ENCODE data around the gene OPN4. TPM values are rescaled to one million over a fixed set of nuclear protein-coding genes. Genes with fewer than 3 reads are reported as not detected.
"Not testable (repeated sequence)": the region's sequence is repeated elsewhere in the genome, so short reads cannot be mapped to it uniquely, and the experiment has no call there.

The OPN4 gene
- total RNA-seq, 2 donors from 2014 or later: not detected

DNA sequence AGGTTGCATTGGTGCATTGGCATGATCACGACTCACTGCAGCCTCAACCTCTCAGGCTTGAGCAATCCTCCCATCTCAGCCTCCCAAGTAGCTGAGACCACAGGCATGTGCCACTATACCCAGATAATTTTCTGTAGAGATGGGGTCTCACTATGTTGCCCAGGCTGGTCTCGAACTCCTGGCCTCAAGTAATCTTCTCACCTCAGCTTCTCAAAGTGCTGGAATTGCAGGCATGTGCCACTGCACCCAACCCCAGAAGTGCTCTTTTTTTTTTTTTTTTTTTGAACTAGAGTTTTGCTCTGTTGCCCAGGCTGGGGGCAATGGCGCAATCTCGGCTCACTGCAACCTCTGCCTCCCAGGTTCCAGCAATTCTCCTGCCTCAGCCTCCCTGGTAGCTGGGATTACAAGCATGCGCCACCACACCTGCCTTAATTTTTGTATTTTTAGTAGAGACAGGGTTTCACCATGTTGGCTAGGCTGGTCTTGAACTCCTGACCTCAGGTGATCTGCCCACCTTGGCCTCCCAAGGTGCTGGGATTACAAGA is 8.7 kb upstream of the OPN4 start:
- intact Hi-C loops (cut with DNase I): not testable (repeated sequence)
- peak; percentile 28 for DNase-seq (ENCODE audit: low spot score)

GRCh38 chr10:86646532-86646931 is 7.8 kb upstream of the OPN4 start:
- peak; percentile 50 for DNase-seq (ENCODE audit: low spot score)
- intact Hi-C loops (cut with DNase I): no loop called here

DNA sequence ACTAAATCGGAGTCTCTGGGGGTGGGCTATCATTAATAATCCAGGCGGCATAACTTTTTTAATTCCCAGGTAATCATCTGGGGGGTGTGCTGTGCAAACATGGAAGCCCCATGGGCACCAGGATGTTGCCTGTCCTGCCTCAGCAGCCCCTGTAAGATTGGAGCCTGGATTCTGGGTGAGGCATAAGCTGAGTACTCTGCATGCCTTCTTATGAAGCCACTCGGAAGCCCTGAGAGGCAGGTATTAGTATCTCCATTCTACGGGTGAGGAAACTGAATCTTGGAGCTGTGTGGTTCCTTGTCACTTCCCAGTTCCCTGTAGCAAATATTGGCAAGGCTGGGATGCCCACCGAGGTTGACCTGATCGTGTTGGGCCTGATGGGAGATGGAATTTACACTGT is 7.4 kb upstream of the OPN4 start:
- intact Hi-C loops (cut with DNase I): no loop called here
- DNase-seq (ENCODE audit: low spot score): no peak

GRCh38 chr10:86647773-86648703 is 6.3 kb upstream of the OPN4 start:
- intact Hi-C loops (cut with DNase I): no loop called here
- DNase-seq (ENCODE audit: low spot score): peak; percentile 73

- DNase-seq (ENCODE audit: low spot score): peak; percentile 89
- intact Hi-C loops (cut with DNase I): no loop called here
These were observed 5.5 kb upstream of the OPN4 start for GRCh38 chr10:86648704-86649427.

- peak; percentile 62 for DNase-seq (ENCODE audit: low spot score)
- intact Hi-C loops (cut with DNase I): no loop called here
These were observed 4.7 kb upstream of the OPN4 start for GRCh38 chr10:86649471-86650150.

- intact Hi-C loops (cut with DNase I): no loop called here
- peak; percentile 59 for DNase-seq (ENCODE audit: low spot score)
These were observed 4.2 kb upstream of the OPN4 start for GRCh38 chr10:86650151-86650550.

- DNase-seq (ENCODE audit: low spot score): peak; percentile 58
- intact Hi-C loops (cut with DNase I): no loop called here
These were observed 3.3 kb upstream of the OPN4 start for GRCh38 chr10:86651021-86651471.

GRCh38 chr10:86651631-86652331 is 2.6 kb upstream of the OPN4 start:
- DNase-seq (ENCODE audit: low spot score): peak; percentile 72

DNA sequence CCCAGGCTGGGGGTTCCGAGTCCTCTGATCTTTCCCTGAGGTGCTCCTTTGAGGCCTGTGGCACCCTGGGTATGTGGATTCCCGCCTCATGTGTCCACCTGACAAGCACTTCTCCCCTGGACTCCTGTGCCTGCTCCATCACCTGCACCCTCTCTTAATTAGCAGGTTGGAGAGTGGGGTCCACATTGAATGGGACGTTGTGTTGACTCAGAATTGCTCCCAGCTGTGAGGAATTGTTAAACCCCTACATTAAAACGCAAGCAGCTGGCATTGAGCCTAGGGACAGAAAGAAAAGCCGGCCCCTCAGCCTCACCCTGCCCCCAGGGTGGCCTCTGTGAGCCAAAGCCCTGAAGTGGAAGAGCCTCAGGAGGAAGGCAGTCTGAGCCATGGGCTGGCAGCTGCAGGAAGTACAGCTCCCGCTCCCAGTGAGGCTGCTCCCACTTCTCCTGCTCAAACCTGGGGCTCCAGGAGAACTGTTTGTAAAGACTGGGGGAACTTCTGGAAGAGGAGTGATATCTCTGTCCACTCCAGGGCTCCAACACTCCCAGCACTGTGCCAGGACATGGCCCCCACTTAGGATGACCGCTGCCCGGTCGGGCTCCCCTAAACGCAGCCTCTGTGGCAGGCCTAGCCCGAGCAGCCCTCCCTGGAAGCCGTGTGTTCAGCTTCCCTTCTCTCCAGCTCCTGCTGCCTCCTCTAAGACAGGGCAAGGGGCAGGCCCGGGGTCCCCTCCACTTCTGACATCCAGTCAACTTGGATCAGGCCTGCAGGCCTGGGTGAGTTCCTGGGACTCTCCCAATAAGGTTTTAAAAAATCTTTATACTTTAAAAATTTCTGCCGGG is 1.8 kb upstream of the OPN4 start:
- intact Hi-C loops (cut with DNase I): no loop called here
- peak; percentile 52 for DNase-seq (ENCODE audit: low spot score)

More at GRCh38 chr10:86651631-86652331, 2.6 kb upstream of the OPN4 start:
- intact Hi-C loops (cut with DNase I): no loop called here

- no peak for DNase-seq (ENCODE audit: low spot score)
- intact Hi-C loops (cut with DNase I): no loop called here
These were observed 968 bp upstream of the OPN4 start for GRCh38 chr10:86653379-86653778.

- no peak for DNase-seq (ENCODE audit: low spot score)
- intact Hi-C loops (cut with DNase I): no loop called here
These were observed 360 bp upstream of the OPN4 start for GRCh38 chr10:86653987-86654386.

- peak; percentile 58 for DNase-seq (ENCODE audit: low spot score)
- intact Hi-C loops (cut with DNase I): no loop called here
These were observed 810 bp downstream of the OPN4 start for GRCh38 chr10:86655173-86655540.

DNA sequence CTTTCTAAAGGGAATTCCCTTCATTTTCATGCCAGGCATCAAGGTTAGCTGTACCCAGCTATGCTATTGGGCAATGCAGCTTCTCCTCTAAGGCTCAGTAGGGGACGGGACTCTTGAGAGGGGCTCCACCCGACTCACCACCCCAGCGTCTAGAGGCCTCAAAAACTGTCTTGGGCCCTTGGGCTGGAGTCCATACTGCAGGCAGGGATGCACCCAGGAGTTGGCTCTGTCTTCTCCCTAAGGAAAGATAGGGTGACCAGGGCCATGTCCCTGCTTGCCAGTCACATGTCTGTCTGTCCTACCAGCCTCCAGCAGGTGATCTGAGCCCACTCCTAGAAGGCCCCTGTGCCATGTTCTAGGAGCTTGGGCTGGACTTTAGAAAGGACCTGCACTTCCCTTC is 1.2 kb downstream of the OPN4 start:
- DNase-seq (ENCODE audit: low spot score): peak; percentile 34
- intact Hi-C loops (cut with DNase I): no loop called here

DNA sequence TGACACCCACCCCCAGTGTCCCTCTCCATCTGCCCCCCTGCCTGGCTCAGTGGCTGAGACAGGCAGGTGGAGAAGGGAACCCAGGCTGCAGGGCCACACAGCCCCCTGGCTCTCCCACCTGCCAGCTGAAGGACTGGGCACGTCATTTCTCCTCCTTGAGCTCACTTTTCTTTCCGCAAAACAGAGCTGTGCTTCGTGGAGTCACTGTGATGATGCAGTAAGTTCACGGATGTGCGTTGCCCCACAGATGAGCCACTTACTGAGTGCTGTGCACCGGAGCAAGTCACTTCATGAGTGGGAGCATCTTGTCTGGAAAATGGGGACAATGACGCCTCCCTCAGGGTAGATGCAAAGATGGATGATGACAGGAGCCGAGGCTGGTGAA is 2.7 kb downstream of the OPN4 start:
- no peak for DNase-seq (ENCODE audit: low spot score)
- intact Hi-C loops (cut with DNase I): no loop called here

DNA sequence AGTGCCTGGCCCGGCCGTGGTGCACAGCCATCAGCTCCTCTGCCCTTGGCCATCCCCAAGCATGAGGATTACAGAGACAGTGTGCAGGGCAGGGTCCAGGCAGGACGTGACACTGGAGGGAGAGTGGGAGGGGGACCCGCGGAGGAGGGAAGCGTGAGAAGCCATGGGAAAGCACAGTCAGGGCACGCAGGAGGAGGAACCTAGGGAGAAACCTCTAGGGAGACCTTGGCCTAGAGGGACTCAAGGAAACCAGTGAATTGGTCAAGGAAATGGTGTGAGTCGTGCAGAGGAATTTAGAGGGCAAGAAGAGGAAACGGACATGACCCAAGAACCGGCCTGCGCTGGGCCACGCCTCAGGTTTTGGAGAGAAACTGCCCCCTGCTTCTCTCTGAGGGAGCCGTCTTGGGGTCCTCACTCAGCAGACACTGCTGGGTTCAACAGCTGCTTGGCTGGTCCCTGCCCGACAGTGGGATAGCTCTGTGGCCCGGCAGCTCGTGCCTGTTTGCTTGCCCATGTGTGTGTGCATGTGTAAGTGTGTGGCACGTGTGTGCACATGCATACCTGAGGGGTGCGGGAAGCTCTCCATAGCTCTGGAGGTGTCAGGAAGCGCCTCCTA is 3.2 kb downstream of the OPN4 start:
- intact Hi-C loops (cut with DNase I): no loop called here
- peak; percentile 75 for DNase-seq (ENCODE audit: low spot score)

- intact Hi-C loops (cut with DNase I): no loop called here
- peak; percentile 53 for DNase-seq (ENCODE audit: low spot score)
These were observed 4.0 kb downstream of the OPN4 start for GRCh38 chr10:86658261-86658741.

DNA sequence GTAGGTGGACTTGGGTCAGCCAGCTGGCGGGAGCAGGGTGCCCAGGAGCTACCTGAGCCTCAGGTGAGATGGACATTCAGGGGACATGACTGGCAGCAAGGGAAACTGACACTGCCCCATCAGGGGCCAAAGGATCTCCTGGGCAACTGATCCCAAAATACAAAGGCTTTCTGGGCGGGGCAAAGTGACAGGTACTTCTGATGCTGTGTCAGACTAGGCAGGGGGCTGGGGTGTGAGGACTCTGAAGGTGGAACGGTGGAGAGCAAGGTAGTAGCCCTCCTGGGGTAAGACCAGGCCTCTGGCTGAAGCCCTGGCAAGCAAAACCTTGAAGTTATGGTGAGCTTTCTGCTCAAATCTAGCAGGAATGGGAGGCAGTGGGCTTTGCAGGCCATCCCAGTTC is 4.4 kb downstream of the OPN4 start:
- intact Hi-C loops (cut with DNase I): no loop called here
- DNase-seq (ENCODE audit: low spot score): no peak

Measured in posterior vena cava (tissue), 2 donors.